HG03460 (cell line): Measurements from ENCODE around the gene KIAA1328.
A peak's percentile ranks its signal among the peaks of the same experiment; 100 is the strongest.

Experiments
- ATAC-seq: cut with Tn5 transposase; IDR thresholded peaks from one replicate; pipeline ENCODE4 v1.9.1; 2021; ENCODE audit not compliant: unreplicated experiment

KIAA1328 gene

GRCh38 chr18:36942264-36942663 lies 113.3 kb downstream of the KIAA1328 start:
- ATAC-seq: peak; percentile 57

- no peak for ATAC-seq
These were observed 119.0 kb downstream of the KIAA1328 start for GRCh38 chr18:36947820-36948348.

- no peak for ATAC-seq
These were observed 121.4 kb downstream of the KIAA1328 start for GRCh38 chr18:36950282-36950681.

- no peak for ATAC-seq
These were observed 122.0 kb downstream of the KIAA1328 start for GRCh38 chr18:36950960-36951359.

GRCh38 chr18:36953047-36953446 lies 124.1 kb downstream of the KIAA1328 start:
- no peak for ATAC-seq

- ATAC-seq: no peak
These were observed 131.1 kb downstream of the KIAA1328 start for GRCh38 chr18:36960038-36960437.

- ATAC-seq: no peak
These were observed 134.5 kb downstream of the KIAA1328 start for GRCh38 chr18:36963464-36963863.

- no peak for ATAC-seq
These were observed 145.8 kb downstream of the KIAA1328 start for GRCh38 chr18:36974686-36975085.

- no peak for ATAC-seq
These were observed 148.2 kb downstream of the KIAA1328 start for GRCh38 chr18:36977121-36977520.

- no peak for ATAC-seq
These were observed 164.1 kb downstream of the KIAA1328 start for GRCh38 chr18:36993068-36993467.

GRCh38 chr18:37006742-37007141 lies 177.8 kb downstream of the KIAA1328 start:
- ATAC-seq: peak; percentile 60

GRCh38 chr18:37012452-37012851 lies 183.5 kb downstream of the KIAA1328 start:
- ATAC-seq: no peak

- ATAC-seq: no peak
These were observed 190.4 kb downstream of the KIAA1328 start for GRCh38 chr18:37019157-37019827.

GRCh38 chr18:37033419-37033818 lies 204.5 kb downstream of the KIAA1328 start:
- ATAC-seq: no peak

GRCh38 chr18:37042381-37042780 lies 213.5 kb downstream of the KIAA1328 start:
- no peak for ATAC-seq

GRCh38 chr18:37055137-37055802 lies 226.3 kb downstream of the KIAA1328 start:
- ATAC-seq: no peak

- ATAC-seq: no peak
These were observed 235.3 kb downstream of the KIAA1328 start for GRCh38 chr18:37064187-37064586.

- ATAC-seq: no peak
These were observed 236.3 kb downstream of the KIAA1328 start for GRCh38 chr18:37065254-37065653.

- ATAC-seq: no peak
These were observed 256.0 kb downstream of the KIAA1328 start for GRCh38 chr18:37084912-37085311.

GRCh38 chr18:37085362-37085761 lies 256.4 kb downstream of the KIAA1328 start:
- no peak for ATAC-seq

GRCh38 chr18:37107748-37108522 lies 279.0 kb downstream of the KIAA1328 start:
- ATAC-seq: no peak

GRCh38 chr18:37122877-37123276 lies 293.9 kb downstream of the KIAA1328 start:
- ATAC-seq: no peak
